H54 (cell line): ENCODE measurements around the gene ETV6.

Experiments used
- DNase-seq: peaks from one replicate; pipeline ENCODE4 v3.0.0; 2011; ENCODE audit warnings: low spot score, mixed read lengths; ENCODE audit not compliant: insufficient read length
- FAIRE-seq: peaks from 3 replicates; lab custom pipeline; 2011; peaks lifted over from hg19 to GRCh38; lab: Jason Lieb, UNC
- POLR2A ChIP-seq: IDR thresholded peaks from 2 replicates; pipeline ENCODE4 v1.6.1; 2011; ENCODE audit warnings: low read depth, mild to moderate bottlenecking, low read length

ETV6 gene

DNA sequence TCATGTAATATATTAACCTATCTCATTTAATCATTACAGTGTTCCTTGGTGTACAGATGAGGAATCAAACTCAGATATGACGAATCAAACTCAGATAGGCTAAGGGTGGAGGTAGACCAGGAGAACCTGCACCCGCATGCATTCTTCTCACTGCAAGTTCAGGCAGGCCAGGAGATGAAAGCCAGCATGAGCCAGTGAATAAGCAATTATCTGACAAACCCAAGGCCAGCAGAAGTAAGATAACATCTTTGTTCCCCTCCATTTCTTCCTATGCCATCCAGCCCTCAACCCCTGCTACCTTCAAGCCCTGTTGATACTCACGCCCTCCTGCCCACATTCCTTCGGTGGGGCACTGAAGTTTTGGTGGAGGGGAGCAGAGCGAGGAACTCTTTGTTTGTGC is 152.2 kb downstream of the ETV6 start:
- FAIRE-seq (no peak), DNase-seq (no peak)
- no peak for TF ChIP-seq POLR2A

DNA sequence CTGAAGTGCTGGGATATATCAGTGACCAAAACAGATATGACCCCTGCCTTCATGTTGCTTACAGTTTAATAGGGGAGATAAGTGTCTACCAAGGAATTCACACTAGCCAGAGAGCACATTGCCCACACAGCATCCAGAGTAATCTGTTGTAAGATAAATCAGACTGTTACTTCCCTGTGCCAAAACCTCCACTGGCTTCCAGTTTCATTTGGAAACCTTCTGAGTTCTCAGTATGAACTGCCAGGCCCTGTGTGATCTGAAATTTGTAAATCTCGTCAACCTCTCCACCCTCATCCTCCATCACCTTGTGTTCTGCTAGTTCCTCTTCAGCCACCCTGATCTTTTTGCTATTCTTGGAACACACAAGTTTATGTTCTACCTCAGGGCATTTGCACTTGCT is 154.7 kb downstream of the ETV6 start:
- TF ChIP-seq POLR2A: no peak
- no peak for FAIRE-seq
- DNase-seq: no peak

DNA sequence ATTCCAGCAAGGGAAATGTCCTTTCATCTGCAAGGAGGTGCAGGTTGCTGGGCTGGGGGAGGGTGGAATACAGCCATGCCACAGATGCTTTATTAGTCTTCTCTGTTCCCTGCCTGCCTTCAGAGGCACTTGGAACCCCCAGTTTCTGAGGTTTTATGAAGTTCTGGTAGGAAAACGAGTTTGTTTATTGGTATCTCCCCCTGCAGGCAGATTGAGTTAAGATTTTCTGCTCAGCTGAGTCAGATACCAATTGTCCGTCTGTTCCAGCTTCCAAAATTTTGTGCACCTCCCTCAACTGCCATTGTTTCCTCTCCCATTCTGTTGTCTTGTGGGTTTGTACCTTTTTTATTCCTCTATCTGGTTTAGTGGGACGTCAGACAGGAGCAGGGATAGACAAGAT is 155.6 kb downstream of the ETV6 start:
- no peak for FAIRE-seq
- no peak for TF ChIP-seq POLR2A

DNA sequence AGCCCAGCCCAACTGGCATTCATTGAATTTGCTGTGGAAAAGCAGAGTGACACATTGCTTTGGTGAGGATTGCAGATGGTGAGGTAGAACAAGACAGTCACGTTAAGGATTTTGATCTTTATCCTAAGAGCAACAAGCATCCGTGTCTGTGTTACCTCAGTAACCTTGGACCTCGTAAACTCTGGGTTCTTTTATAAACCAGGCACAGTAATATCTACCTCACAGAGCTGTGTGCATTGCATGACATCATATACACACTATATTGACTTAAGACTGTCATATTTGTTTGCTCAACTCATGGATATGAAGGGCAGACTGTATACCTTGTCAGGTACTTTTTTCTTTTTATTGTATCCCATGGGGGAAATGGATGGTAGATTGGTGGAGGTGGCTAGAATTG is 156.2 kb downstream of the ETV6 start:
- DNase-seq: no peak
- peak; percentile 48 for FAIRE-seq
- no peak for TF ChIP-seq POLR2A

More for the DNA sequence above, 155.6 kb downstream of the ETV6 start:
- DNase-seq: no peak

DNA sequence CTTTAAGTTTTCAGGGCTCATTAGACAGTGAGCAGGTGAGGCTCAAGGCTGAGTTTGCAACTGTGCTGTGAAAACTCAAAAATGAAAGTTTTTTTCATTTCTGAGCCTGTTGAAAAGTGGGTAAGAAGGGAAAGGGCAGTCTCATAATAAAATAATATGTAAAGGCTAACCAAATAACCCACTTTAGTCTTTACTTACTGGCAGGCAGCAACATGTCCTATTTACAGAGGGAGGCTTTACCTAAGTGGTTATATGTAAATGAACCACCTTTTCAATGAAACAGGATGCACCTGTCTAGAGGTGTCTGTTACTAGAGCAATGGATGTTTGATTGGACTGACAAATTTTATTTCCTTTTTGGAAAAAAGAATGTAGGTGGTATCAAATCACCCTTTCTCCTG is 158.0 kb downstream of the ETV6 start:
- FAIRE-seq: no peak
- TF ChIP-seq POLR2A: no peak
- no peak for DNase-seq

DNA sequence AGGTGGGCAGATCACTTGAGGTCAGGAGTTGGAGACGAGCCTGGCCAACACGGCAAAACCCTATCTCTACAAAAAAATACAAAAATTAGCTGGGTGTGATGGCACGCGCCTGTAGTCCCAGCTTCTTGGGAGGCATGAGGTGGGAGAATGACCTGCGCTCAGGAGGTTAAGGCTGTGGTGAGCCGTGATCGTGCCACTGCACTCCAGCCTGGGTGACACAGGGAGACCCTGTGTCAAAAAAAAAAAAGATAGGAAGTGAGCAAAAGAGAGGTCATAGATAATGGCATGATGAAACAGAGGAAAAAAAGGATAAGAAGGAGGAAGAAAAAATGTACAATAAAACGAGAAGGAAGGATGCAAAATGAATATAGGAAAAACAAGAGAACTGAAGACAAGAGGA is 159.5 kb downstream of the ETV6 start:
- no peak for TF ChIP-seq POLR2A
- no peak for DNase-seq
- FAIRE-seq: no peak

DNA sequence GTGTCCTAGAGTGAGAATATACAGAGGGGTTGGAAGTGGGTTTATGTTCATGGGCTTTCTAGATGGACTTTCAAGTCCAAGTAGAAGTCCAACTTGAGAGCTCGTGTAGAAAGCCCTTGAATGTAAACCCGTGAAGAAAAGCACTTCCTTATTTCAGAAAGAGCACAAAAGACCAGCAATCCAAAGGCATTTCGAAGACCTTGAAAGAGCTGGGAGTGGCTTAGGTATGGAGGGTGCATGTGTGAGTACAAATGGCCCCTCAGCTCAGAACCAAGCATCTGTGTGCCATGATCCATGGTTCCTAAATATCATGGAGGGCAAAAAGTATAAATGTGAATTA is 160.7 kb downstream of the ETV6 start:
- TF ChIP-seq POLR2A: no peak
- FAIRE-seq (no peak), DNase-seq (no peak)

DNA sequence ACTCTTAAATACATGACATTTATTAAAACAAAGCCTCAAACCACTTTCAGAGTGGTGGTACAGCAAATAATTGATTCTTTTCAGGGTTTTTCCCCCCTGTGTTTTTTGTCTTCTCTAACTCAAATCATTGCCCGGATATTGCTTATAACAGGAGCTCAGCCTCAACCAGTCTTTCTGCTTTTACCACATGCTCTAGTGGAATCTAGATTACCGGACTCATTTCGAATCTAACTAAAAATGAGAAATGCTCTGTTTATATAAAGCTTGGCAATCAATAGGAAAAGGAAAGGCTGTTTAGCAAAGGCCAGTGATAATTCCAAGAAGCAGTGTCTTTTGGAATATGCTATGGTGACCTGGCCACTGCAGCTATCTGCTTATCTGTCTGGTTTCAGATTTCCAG is 161.5 kb downstream of the ETV6 start:
- no peak for DNase-seq
- no peak for TF ChIP-seq POLR2A

DNA sequence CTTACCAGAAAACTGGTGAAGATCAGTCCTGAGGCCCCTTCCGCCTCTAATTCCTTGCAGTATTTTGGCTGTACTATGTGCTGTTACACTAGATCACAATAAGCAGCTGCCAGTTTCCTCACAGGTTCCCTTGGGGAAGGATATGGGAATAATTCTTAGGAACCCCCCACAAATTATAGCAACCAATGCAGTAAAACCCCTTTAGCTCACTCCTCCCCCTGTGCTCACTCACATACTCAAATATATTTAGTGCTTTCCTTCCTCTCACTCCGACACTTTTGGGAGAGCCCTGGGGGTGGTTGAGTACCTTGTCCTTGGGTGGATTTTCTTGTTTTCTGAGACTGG is 162.7 kb downstream of the ETV6 start:
- FAIRE-seq: no peak
- DNase-seq: no peak
- TF ChIP-seq POLR2A: no peak

More for the DNA sequence above, 161.5 kb downstream of the ETV6 start:
- no peak for FAIRE-seq

DNA sequence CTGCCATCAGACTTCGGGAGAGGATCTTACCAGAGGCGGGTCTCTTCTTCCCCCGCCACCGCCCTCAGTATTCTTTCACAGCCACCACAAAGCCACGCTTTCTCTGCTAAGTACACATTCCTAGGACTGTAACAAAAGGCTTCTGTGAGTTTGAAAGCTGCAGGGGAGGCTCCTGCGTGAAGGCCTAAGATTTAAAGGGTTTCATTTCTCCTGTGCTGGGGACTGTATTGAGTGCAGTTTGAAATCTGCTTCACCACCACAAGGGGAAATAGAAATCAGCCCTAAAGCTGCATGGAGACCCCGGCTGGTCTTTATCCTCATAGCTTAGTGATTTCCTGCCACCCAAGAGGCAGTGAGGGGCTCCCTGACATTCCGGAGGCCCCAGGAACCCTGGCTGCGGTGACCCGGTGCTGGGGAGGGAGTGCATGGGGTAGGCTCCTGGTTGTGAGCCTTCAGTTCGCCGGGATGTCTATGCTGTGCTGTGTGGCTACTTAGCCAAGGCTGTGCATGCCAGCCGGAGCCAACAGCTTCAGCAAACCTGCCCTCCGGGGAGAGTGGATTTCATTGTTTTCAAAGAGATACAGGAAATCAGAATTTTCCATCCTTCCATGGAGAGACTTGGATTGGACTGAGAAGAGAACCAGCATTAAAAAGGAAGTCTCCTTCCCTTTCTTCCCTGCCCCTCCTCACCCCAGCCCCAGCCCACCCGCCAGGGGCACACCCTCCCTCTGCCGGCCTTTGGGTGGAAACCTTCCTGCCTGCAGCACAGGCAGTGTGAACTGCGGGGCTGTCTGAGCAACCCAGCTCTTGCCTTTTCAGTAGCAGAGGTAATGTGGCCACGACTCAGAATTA is 163.3 kb downstream of the ETV6 start:
- FAIRE-seq (no peak), DNase-seq (no peak)
- TF ChIP-seq POLR2A: no peak

DNA sequence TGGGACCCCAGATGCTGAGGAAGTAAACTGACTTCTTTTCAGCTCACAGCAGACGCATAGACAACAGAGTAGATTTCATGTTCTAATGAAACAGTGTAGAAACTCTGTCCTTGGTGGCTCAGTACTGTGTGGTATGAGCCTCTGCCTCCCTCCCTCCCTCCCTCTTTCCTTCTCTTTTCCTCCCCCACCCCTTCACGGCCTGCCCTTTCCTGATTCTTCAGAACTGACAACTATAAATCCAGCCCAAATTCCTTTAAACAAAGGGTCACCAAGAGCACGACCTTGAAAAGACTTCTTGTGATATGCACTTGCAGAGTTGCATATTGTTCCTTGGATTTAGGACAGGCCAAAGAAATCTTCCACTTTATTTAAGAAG is 164.0 kb downstream of the ETV6 start:
- DNase-seq: no peak
- no peak for FAIRE-seq
- no peak for TF ChIP-seq POLR2A

DNA sequence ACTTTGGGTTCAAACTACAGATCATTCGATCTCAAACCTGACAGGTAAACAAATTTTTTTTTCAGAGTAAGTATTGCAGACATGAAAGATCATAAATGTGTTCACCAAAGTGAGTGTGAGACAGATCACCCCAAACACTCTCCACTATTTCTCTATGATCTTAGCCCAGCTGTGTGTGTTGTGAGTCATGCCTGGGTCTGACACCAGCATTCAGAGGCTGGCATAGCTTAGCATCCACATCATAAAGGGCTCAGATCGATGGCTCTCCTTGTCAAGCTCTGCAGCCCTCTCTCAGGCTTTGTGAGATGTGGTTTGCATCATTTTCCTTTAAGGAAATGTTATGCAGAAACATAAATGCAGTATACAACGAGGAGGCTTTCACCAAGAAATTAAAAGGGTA is 164.9 kb downstream of the ETV6 start:
- DNase-seq (peak; percentile 78), FAIRE-seq (peak; percentile 95)
- TF ChIP-seq POLR2A: no peak

DNA sequence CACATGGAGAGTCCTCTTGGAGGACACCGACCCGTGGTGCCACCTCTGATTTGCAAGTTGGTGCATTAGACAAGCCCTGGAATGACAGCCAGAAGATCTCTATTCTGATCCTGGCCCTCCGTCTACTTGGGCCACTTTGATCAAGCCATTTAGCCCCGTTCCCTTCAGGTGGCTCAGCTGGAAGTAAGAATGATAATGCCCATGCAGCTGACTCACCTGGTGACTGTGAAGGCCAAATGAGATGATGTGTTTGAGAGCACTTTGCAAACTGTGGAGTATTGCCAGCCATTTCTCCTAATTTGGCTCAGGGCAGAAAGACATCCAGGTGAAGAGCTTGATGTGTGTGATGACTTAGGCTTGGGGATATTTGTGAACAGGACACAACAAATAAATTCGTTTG is 165.9 kb downstream of the ETV6 start:
- no peak for FAIRE-seq
- no peak for DNase-seq
- no peak for TF ChIP-seq POLR2A

DNA sequence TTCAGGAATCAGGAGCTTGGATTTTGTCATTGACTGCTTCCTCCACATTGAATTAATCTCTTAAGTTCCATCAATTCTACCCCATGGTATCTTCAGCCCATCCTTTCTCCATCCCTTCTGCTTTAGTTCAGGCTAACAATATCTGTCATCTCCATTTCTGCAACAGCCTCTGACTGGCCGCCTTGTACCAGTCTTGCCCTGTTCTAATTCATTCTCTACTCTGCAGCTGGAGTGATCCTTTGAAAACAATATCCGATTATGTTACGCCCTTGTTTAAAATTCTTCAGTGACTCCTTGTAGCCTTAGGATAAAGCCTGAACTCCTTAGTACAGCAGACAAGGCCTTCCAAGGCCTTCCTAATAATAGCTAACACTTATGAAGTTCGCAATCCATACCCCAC is 170.2 kb downstream of the ETV6 start:
- DNase-seq (no peak), FAIRE-seq (no peak)
- TF ChIP-seq POLR2A: no peak

DNA sequence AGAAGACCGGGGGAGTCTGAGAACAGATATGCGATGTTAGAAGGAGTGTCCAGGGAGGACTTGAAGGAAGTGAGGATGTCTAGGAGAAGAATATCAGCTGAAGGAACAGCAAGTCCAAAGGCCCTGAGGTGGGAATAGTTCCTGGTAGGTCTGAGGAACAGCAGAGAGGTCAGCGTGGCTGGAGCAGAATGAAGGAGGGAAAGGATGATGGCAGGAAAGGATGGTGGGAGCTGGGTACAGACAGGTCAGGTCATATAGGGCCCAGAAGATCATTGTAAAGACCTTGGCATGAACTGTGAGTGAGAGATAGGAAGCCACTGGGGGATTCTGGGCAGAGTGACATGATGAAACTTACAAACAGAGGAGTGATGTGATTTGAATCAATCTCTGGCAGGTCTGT is 171.0 kb downstream of the ETV6 start:
- no peak for TF ChIP-seq POLR2A
- FAIRE-seq: no peak
- no peak for DNase-seq

DNA sequence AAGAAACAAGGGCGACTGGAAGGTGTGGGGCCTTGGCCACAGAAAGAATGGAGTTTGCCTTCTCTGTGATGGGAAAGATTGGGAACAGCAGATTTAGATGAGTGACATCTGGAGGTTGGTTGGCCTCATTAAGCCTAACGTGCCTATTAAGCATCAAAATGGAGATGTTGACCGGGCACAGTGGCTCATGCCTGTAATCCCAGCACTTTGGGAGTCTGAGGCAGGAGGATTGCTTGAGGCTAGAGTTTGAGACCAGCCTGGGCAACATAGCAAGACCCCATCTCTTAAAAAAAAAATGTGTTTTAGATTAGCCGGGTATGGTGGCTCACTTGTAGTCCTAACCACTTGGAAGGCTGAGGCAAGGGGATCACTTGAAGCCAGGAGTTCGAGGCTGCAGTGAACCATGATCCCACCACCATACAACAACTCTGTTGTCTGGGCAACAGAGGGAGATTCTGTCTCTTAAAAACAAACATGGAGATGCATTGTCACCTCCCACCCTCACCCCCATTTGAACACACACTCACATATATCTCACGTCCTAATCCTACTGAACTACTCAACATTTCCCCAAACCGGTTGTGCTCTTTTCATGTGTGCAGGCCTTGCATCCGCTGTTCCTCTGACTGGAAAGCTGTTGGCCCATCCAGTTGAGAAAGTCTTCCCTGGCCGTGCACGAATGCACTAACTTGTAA is 172.1 kb downstream of the ETV6 start:
- DNase-seq (no peak), FAIRE-seq (no peak)
- TF ChIP-seq POLR2A: no peak
